WTC11 (cell line): ENCODE measurements around the gene BIRC2. TPM values are rescaled to one million over a fixed set of nuclear protein-coding genes. Genes with fewer than 3 reads are reported as not detected.

ENCODE experiments used
- ATAC-seq: fragments of 200-7000 bp; cut with Tn5 transposase; 2 replicates; pipeline ENCODE4 v1.10.0; 2021; ENCODE audit warnings: mild to moderate bottlenecking, moderate library complexity
- CTCF ChIA-PET: fragments of 300-600 bp; sonication (Branson Sonifier 250); formaldehyde crosslinking; loops from one replicate; lab custom pipeline; 2021; ENCODE audit warnings: antibody characterized with exemption; lab: Charles Lee
- POLR2A ChIA-PET: fragments of 350-600 bp; sonication (Branson Sonifier 250); formaldehyde crosslinking; loops from one replicate; lab custom pipeline; 2021; ENCODE audit warnings: antibody characterized with exemption; lab: Charles Lee
- DNase-seq: peaks from one replicate; pipeline ENCODE4 v3.0.0; 2021; ENCODE audit warnings: low spot score
- H3K27ac Mint-ChIP-seq: 2 replicates; pipeline ENCODE4 v1.8.0; 2021; ENCODE audit warnings: mixed read lengths
- H3K27me3 Mint-ChIP-seq: 2 replicates; pipeline ENCODE4 v1.8.0; 2021; ENCODE audit warnings: low read depth, mild to moderate bottlenecking, moderate library complexity, mixed read lengths
- H3K36me3 Mint-ChIP-seq: 2 replicates; pipeline ENCODE4 v1.8.0; 2021; ENCODE audit warnings: mixed read lengths
- H3K4me1 Mint-ChIP-seq: 2 replicates; pipeline ENCODE4 v1.8.0; 2022; ENCODE audit warnings: mixed read lengths
- H3K4me3 Mint-ChIP-seq: 2 replicates; pipeline ENCODE4 v1.8.0; 2021; ENCODE audit warnings: mild to moderate bottlenecking, moderate library complexity, mixed read lengths
- H3K9me3 Mint-ChIP-seq: 2 replicates; pipeline ENCODE4 v1.8.0; 2021; ENCODE audit warnings: mixed read lengths
- AR ChIP-seq: fragments of 250-450 bp; sonication (Bioruptor Pico); IDR thresholded peaks from 2 replicates; pipeline ENCODE4 v1.9.0; 2021; ENCODE audit warnings: mild to moderate bottlenecking
- ARID4B ChIP-seq: sonication (generic); formaldehyde crosslinking; IDR thresholded peaks from 2 replicates; pipeline ENCODE4 v1.8.0; 2023; ENCODE audit warnings: missing genetic modification reagents, mild to moderate bottlenecking, borderline replicate concordance
- CBFB ChIP-seq: sonication (generic); formaldehyde crosslinking; IDR thresholded peaks from 2 replicates; pipeline ENCODE4 v1.8.1; 2022; ENCODE audit warnings: mild to moderate bottlenecking, low read depth, missing genetic modification reagents
- CDX4 ChIP-seq: fragments of 250-450 bp; sonication (Bioruptor Pico); IDR thresholded peaks from 2 replicates; pipeline ENCODE4 v1.9.0; 2021; ENCODE audit warnings: moderate library complexity, mild to moderate bottlenecking, inconsistent platforms, borderline replicate concordance
- CTCF ChIP-seq: fragments of 200-600 bp; IDR thresholded peaks from 2 replicates; pipeline ENCODE4 v1.8.0; 2022; ENCODE audit warnings: antibody characterized with exemption
- ELF4 ChIP-seq: sonication (generic); formaldehyde crosslinking; IDR thresholded peaks from 2 replicates; pipeline ENCODE4 v1.8.1; 2022; ENCODE audit warnings: low read depth, mild to moderate bottlenecking, moderate library complexity, missing genetic modification reagents
- FOXJ3 ChIP-seq: sonication (generic); formaldehyde crosslinking; IDR thresholded peaks from 2 replicates; pipeline ENCODE4 v1.9.0; 2021; ENCODE audit warnings: missing genetic modification reagents, mild to moderate bottlenecking, borderline replicate concordance
- HMGXB4 ChIP-seq: sonication (generic); formaldehyde crosslinking; IDR thresholded peaks from 2 replicates; pipeline ENCODE4 v1.8.1; 2023; ENCODE audit warnings: mild to moderate bottlenecking, moderate library complexity, missing genetic modification reagents
- JAZF1 ChIP-seq: fragments of 250-450 bp; sonication (Bioruptor Pico); IDR thresholded peaks from 2 replicates; pipeline ENCODE4 v1.9.0; 2021; ENCODE audit warnings: moderate library complexity, mild to moderate bottlenecking, inconsistent platforms
- MYBL2 ChIP-seq: sonication (generic); formaldehyde crosslinking; IDR thresholded peaks from 2 replicates; pipeline ENCODE4 v1.8.1; 2023; ENCODE audit warnings: mild to moderate bottlenecking, moderate library complexity, missing genetic modification reagents
- NR2C2 ChIP-seq: sonication (generic); formaldehyde crosslinking; IDR thresholded peaks from 2 replicates; pipeline ENCODE4 v1.8.0; 2022; ENCODE audit warnings: mild to moderate bottlenecking, missing genetic modification reagents
- PREB ChIP-seq: sonication (generic); formaldehyde crosslinking; IDR thresholded peaks from 2 replicates; pipeline ENCODE4 v1.8.1; 2022; ENCODE audit warnings: mild to moderate bottlenecking, missing genetic modification reagents, moderate library complexity, borderline replicate concordance
- SMAD4 ChIP-seq: sonication (generic); formaldehyde crosslinking; IDR thresholded peaks from 2 replicates; pipeline ENCODE4 v1.8.0; 2022; ENCODE audit warnings: mild to moderate bottlenecking, missing genetic modification reagents
- TEAD1 ChIP-seq: sonication (generic); formaldehyde crosslinking; IDR thresholded peaks from 2 replicates; pipeline ENCODE4 v1.8.0; 2022; ENCODE audit warnings: mild to moderate bottlenecking, missing genetic modification reagents
- ZNF232 ChIP-seq: sonication (generic); formaldehyde crosslinking; IDR thresholded peaks from 2 replicates; pipeline ENCODE4 v1.8.0; 2022; ENCODE audit warnings: mild to moderate bottlenecking, missing genetic modification reagents
- ZNF396 ChIP-seq: fragments of 250-450 bp; sonication (Bioruptor Pico); IDR thresholded peaks from 2 replicates; pipeline ENCODE4 v1.8.0; 2021; ENCODE audit warnings: mild to moderate bottlenecking, moderate library complexity, borderline replicate concordance
- ZNF416 ChIP-seq: fragments of 250-450 bp; sonication (Bioruptor Pico); IDR thresholded peaks from 2 replicates; pipeline ENCODE4 v1.9.0; 2021; ENCODE audit warnings: mild to moderate bottlenecking, inconsistent platforms
- ZNF512 ChIP-seq: sonication (generic); formaldehyde crosslinking; IDR thresholded peaks from 2 replicates; pipeline ENCODE4 v1.8.1; 2022; ENCODE audit warnings: missing genetic modification reagents, borderline replicate concordance
- total RNA-seq: library from RNA; stranded (reverse); gene quantifications from 3 replicates; pipeline ENCODE4 v1.2.3, GENCODE V29; 2021

Gene BIRC2
- total RNA-seq, 1 experiment from 2014 or later = 22.3 TPM

GRCh38 chr11:102378818-102379217 lies 31.8 kb downstream of the BIRC2 start:
- CTCF ChIA-PET = interaction anchor here (3.9 kb wide), 1 partner anchor 12 kb away, joined by 16 read pairs; no protein-coding TSS in a partner anchor
- POLR2A ChIA-PET = no interaction called here
- Mint-ChIP-seq H3K9me3 (no peaks in the 10 kb centered on the region), H3K27me3 (no peaks in the 10 kb centered on the region), H3K4me1 (peaks cover 22% of the 10 kb centered on the region), H3K27ac (no peak overlapping the region), H3K36me3 (peaks cover 25% of the 10 kb centered on the region), H3K4me3 (no peak overlapping the region)
- ATAC-seq (no peak), DNase-seq (no peak)
- TF ChIP-seq MYBL2 (CRISPR knock-in tag) (no peak), CDX4 (CRISPR knock-in tag) (no peak), JAZF1 (no peak), ZNF512 (no peak), ZNF416 (CRISPR knock-in tag) (no peak), ELF4 (CRISPR knock-in tag) (no peak), ZNF232 (CRISPR knock-in tag) (no peak), FOXJ3 (no peak), SMAD4 (no peak), ARID4B (CRISPR knock-in tag) (no peak), TEAD1 (CRISPR knock-in tag) (no peak), CTCF (no peak), PREB (CRISPR knock-in tag) (no peak)

- POLR2A ChIA-PET = no interaction called here
- Mint-ChIP-seq H3K9me3 (no peaks in the 10 kb centered on the region), H3K36me3 (peaks cover 28% of the 10 kb centered on the region), H3K4me3 (no peak overlapping the region), H3K27me3 (no peaks in the 10 kb centered on the region), H3K4me1 (peaks cover 14% of the 10 kb centered on the region), H3K27ac (no peak overlapping the region)
- CTCF ChIA-PET = interaction anchor here (3.9 kb wide), 1 partner anchor 8 kb away, joined by 16 read pairs; no protein-coding TSS in a partner anchor
- DNase-seq = no peak
- no peak for ATAC-seq
- TF ChIP-seq HMGXB4 (CRISPR knock-in tag) = no peak
- no peak for TF ChIP-seq ZNF396 (CRISPR knock-in tag)
- no peak for TF ChIP-seq NR2C2 (CRISPR knock-in tag)
- TF ChIP-seq AR (CRISPR knock-in tag) = no peak
- no peak for TF ChIP-seq CBFB (CRISPR knock-in tag)
These were observed 35.4 kb downstream of the BIRC2 start for GRCh38 chr11:102382384-102382783.
